Measurements from ENCODE around the gene GNAT1. TPM values are rescaled to one million over a fixed set of nuclear protein-coding genes. Genes with fewer than 3 reads are reported as not detected.
A peak's percentile ranks its signal among the peaks of the same experiment; 100 is the strongest.

Gene GNAT1
- polyA plus RNA-seq, 1 donor (not counting 4 experiments of a cell fraction or from before 2014, with no cell fraction given), result 0.12 TPM

DNA sequence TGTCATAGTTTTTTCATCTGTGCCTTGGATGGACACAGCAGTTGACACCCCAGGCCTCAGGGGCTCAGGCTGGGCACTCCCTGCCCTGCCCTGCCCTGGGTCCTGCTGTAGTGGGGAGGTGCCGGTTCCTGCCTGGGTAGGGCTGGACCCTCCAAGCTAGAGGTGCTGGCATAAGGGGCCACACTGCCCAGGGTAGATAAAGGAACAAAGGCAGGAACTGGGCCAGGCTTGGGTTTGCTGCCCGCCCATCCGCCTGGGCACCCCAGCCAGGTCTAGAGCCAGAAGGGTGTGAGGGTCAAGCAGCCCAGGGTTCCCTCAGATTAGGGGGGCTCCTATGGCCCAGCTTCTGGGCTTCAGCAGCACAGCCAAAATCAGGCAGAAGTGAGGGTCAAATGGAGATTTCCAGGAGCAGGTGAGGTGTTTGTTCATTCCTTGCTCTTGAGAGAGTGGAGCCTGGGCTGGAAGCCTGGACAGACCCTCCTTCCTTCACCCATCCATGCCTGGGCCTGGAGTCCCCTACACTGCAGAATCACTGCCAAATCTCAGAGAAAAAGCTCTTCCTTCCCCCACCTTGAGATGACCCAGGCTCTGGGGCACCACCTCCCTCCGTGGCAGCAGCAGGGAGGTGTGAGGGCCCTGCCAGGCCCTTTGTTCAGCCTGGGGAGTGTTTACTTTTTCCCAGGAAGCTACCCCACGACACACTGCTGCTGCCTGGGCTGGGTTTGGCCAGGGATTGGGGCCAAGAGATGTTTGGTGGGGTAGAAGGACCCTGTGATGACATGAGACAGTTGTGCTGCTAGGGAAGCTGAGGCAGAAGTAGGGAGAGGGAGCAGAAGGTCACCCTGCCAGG, 29.2 kb upstream of the GNAT1 start:
- peaks cover 81% of the 10 kb centered on the region for H3K79me2 ChIP-seq (ENCODE audit: control insufficient read depth, insufficient read depth, low read length)

DNA sequence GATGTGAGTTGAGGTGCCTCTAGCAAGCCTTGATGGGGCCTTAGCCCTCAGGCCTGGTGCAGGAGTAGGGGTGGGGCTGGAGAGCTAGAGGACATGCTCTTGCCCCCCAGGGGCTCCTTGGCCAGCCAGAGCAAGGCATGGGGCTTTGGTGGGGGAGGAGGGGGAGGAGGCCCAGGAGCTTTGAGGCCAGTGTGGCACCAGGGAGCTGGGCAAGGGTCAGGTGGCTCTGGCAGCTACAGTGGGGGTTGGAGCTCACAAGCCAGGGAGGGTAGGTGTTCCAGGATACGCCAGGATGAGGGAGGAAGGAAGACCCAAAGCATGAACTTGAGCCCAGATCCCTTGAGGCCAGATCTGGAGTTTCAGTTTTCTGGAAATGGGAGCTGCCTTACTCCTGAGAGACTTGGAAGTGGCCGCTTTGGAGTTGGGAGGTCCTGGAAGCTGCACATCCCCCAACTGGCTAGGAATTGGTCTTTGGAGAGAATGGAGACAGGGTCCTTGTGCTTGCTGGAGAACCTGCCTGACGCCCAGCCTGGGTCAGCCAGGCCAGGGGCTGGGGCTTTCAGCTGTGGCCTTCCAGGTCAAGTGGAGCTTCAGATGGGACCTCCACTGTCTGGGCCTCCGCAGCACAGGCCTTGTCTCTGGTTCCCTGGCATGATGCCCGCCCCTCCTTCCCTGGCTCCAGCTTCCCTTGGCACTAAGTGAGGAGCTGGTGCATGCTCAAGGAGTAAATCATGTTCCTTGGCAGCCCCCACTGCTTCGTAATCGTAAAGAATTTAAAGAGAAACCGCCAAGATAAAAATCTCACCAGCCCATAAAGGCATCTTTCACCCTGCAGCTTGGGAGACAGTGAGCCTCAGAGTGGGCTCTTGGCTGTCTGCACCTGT, 27.6 kb upstream of the GNAT1 start:
- peaks cover 99% of the 10 kb centered on the region for H3K4me1 ChIP-seq (ENCODE audit: control insufficient read depth, extremely low read depth, insufficient read depth, low read length)
- no peak for DNase-seq (ENCODE audit: low read depth, low spot score)
- no peaks in the 10 kb centered on the region for H3K9me3 ChIP-seq (ENCODE audit: control insufficient read depth, low read depth, low read length)
- H3K27me3 ChIP-seq (ENCODE audit: control insufficient read depth, extremely low read depth, insufficient read depth, low read length), result no peaks in the 10 kb centered on the region
- no peak overlapping the region for H2AFZ ChIP-seq (ENCODE audit: control insufficient read depth, low read length)
- H3K4me3 ChIP-seq (ENCODE audit: control insufficient read depth in 2 of 3, extremely low read depth in 1 of 3, insufficient read depth in 2 of 3, low read depth in 1 of 3, low read length in 3 of 3), result peak overlapping the region in 2 of 3 experiments; percentile 0 to 29
- TF ChIP-seq CTCF (optimal IDR thresholded peaks at IDR 0.05 in 1 of 3, IDR thresholded peaks at IDR 0.05 in 1 of 3, conservative IDR thresholded peaks at IDR 0.05 in 1 of 3; ENCODE audit: extremely low read depth in 1 of 3, insufficient read depth in 2 of 3, low read length in 3 of 3) (no peak), EZH2 (IDR thresholded peaks at IDR 0.05; ENCODE audit: low read length) (no peak)
- no peaks in the 10 kb centered on the region for H4K20me1 ChIP-seq (ENCODE audit: control insufficient read depth, extremely low read depth, insufficient read depth, low read length)
- dilution Hi-C loops (cut with MboI; ENCODE audit: extremely low pct_ligation_motif_present, low sequenced_read_pairs), result no loop called here
- peak; percentile 95 for FAIRE-seq
- H3K27ac ChIP-seq (ENCODE audit: control insufficient read depth, insufficient read depth, low read length), result peak overlapping the region; percentile 66
- peaks cover 80% of the 10 kb centered on the region for H3K79me2 ChIP-seq (ENCODE audit: control insufficient read depth, insufficient read depth, low read length)
- peaks cover 11% of the 10 kb centered on the region for H3K9me1 ChIP-seq (ENCODE audit: control insufficient read depth, extremely low read depth, insufficient read depth, low read length)
- peak overlapping the region; percentile 38 for H3K9ac ChIP-seq (ENCODE audit: control insufficient read depth, extremely low read depth, insufficient read depth, low read length)
- peaks cover 31 to 57% of the 10 kb centered on the region in 2 experiments for H3K36me3 ChIP-seq (ENCODE audit: control insufficient read depth in 2 of 2, extremely low read depth in 1 of 2, insufficient read depth in 2 of 2, low read length in 2 of 2)
- H3K4me2 ChIP-seq (ENCODE audit: control insufficient read depth, extremely low read depth, insufficient read depth, low read depth, low read length), result peak overlapping the region; percentile 68

More for the DNA sequence above, 29.2 kb upstream of the GNAT1 start:
- TF ChIP-seq CTCF (optimal IDR thresholded peaks at IDR 0.05 in 1 of 3, IDR thresholded peaks at IDR 0.05 in 1 of 3, conservative IDR thresholded peaks at IDR 0.05 in 1 of 3; ENCODE audit: extremely low read depth in 1 of 3, insufficient read depth in 2 of 3, low read length in 3 of 3), result no peak
- no peak for TF ChIP-seq EZH2 (IDR thresholded peaks at IDR 0.05; ENCODE audit: low read length)
- Histone ChIP-seq H3K9me3 (ENCODE audit: control insufficient read depth, low read depth, low read length) (no peaks in the 10 kb centered on the region), H3K27me3 (ENCODE audit: control insufficient read depth, extremely low read depth, insufficient read depth, low read length) (no peaks in the 10 kb centered on the region), H2AFZ (ENCODE audit: control insufficient read depth, low read length) (no peak overlapping the region), H3K9me1 (ENCODE audit: control insufficient read depth, extremely low read depth, insufficient read depth, low read length) (peaks cover 13% of the 10 kb centered on the region), H3K9ac (ENCODE audit: control insufficient read depth, extremely low read depth, insufficient read depth, low read length) (peak overlapping the region; percentile 7), H3K4me2 (ENCODE audit: control insufficient read depth, extremely low read depth, insufficient read depth, low read depth, low read length) (peak overlapping the region; percentile 99), H3K36me3 (ENCODE audit: control insufficient read depth in 2 of 2, extremely low read depth in 1 of 2, insufficient read depth in 2 of 2, low read length in 2 of 2) (peaks cover 28 to 57% of the 10 kb centered on the region in 2 experiments), H3K4me3 (ENCODE audit: control insufficient read depth in 2 of 3, extremely low read depth in 1 of 3, insufficient read depth in 2 of 3, low read depth in 1 of 3, low read length in 3 of 3) (no peak overlapping the region), H4K20me1 (ENCODE audit: control insufficient read depth, extremely low read depth, insufficient read depth, low read length) (no peaks in the 10 kb centered on the region), H3K27ac (ENCODE audit: control insufficient read depth, insufficient read depth, low read length) (no peak overlapping the region), H3K4me1 (ENCODE audit: control insufficient read depth, extremely low read depth, insufficient read depth, low read length) (peaks cover 100% of the 10 kb centered on the region)
- DNase-seq (ENCODE audit: low read depth, low spot score) (no peak), FAIRE-seq (no peak)
- dilution Hi-C loops (cut with MboI; ENCODE audit: extremely low pct_ligation_motif_present, low sequenced_read_pairs), result no loop called here
